ENCODE results near the gene TMTC4.

The TMTC4 gene

DNA sequence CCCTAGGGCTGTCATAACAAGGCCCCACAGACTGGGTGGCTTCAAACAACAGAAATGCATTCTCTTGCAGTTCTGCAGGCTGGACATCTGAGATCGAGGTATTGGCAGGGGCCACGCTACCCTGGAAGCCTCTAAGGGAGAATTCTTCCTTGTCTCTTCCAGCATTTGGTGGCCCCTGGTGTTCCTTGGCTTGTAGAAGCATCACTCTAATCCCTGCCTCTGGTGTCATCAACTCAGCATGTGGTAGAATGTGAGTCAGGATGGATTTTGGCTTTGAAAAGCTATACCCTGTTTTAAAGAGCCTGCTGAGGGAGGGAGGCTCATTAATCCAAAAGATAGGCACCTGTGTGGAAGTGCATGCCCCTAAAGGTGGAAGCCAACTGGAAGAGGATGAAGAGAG is 78.1 kb downstream of the TMTC4 start:
- no peak for TF ChIP-seq ZNF8 (CRISPR knock-in tag; IDR thresholded peaks at IDR 0.05)
- no peak for TF ChIP-seq TCF4 (CRISPR knock-in tag; IDR thresholded peaks at IDR 0.05; ENCODE audit: borderline replicate concordance)
- TF ChIP-seq ZC3H10 (CRISPR knock-in tag; IDR thresholded peaks at IDR 0.05) = no peak
- TF ChIP-seq, protein P1, sequence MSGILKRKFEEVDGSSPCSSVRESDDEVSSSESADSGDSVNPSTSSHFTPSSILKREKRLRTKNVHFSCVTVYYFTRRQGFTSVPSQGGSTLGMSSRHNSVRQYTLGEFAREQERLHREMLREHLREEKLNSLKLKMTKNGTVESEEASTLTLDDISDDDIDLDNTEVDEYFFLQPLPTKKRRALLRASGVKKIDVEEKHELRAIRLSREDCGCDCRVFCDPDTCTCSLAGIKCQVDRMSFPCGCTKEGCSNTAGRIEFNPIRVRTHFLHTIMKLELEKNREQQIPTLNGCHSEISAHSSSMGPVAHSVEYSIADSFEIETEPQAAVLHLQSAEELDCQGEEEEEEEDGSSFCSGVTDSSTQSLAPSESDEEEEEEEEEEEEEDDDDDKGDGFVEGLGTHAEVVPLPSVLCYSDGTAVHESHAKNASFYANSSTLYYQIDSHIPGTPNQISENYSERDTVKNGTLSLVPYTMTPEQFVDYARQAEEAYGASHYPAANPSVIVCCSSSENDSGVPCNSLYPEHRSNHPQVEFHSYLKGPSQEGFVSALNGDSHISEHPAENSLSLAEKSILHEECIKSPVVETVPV (CRISPR knock-in tag; IDR thresholded peaks at IDR 0.05) = no peak
- no peak for TF ChIP-seq ZNF70 (CRISPR knock-in tag; IDR thresholded peaks at IDR 0.05)
- no peak for TF ChIP-seq TOX (CRISPR knock-in tag; IDR thresholded peaks at IDR 0.05; ENCODE audit: borderline replicate concordance)
- TF ChIP-seq ISL1 (CRISPR knock-in tag; IDR thresholded peaks at IDR 0.05) = no peak
- no peak for TF ChIP-seq ZFP30 (CRISPR knock-in tag; IDR thresholded peaks at IDR 0.05)
- TF ChIP-seq, protein P2, sequence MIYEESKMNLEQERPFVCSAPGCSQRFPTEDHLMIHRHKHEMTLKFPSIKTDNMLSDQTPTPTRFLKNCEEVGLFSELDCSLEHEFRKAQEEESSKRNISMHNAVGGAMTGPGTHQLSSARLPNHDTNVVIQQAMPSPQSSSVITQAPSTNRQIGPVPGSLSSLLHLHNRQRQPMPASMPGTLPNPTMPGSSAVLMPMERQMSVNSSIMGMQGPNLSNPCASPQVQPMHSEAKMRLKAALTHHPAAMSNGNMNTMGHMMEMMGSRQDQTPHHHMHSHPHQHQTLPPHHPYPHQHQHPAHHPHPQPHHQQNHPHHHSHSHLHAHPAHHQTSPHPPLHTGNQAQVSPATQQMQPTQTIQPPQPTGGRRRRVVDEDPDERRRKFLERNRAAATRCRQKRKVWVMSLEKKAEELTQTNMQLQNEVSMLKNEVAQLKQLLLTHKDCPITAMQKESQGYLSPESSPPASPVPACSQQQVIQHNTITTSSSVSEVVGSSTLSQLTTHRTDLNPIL (CRISPR knock-in tag; IDR thresholded peaks at IDR 0.05; ENCODE audit: low read depth) = no peak
- no peak for TF ChIP-seq SNAI2 (CRISPR knock-in tag; IDR thresholded peaks at IDR 0.05)
- no peak for TF ChIP-seq OSR1 (CRISPR knock-in tag; IDR thresholded peaks at IDR 0.05)
- TF ChIP-seq ARNTL (CRISPR knock-in tag; IDR thresholded peaks at IDR 0.05; ENCODE audit: borderline replicate concordance, low read depth) = no peak
- no peak for TF ChIP-seq ZNF565 (CRISPR knock-in tag; conservative IDR thresholded peaks at IDR 0.05; ENCODE audit: low read depth)
- TF ChIP-seq, protein P3, sequence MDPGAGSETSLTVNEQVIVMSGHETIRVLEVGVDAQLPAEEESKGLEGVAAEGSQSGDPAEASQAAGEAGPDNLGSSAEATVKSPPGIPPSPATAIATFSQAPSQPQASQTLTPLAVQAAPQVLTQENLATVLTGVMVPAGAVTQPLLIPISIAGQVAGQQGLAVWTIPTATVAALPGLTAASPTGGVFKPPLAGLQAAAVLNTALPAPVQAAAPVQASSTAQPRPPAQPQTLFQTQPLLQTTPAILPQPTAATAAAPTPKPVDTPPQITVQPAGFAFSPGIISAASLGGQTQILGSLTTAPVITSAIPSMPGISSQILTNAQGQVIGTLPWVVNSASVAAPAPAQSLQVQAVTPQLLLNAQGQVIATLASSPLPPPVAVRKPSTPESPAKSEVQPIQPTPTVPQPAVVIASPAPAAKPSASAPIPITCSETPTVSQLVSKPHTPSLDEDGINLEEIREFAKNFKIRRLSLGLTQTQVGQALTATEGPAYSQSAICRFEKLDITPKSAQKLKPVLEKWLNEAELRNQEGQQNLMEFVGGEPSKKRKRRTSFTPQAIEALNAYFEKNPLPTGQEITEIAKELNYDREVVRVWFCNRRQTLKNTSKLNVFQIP (CRISPR knock-in tag; IDR thresholded peaks at IDR 0.05; ENCODE audit: borderline replicate concordance, low read depth) = no peak
- TF ChIP-seq ESRRG (CRISPR knock-in tag; IDR thresholded peaks at IDR 0.05) = no peak
- no peak for TF ChIP-seq GLIS3 (CRISPR knock-in tag; IDR thresholded peaks at IDR 0.05)
- TF ChIP-seq PPARA (CRISPR knock-in tag; IDR thresholded peaks at IDR 0.05; ENCODE audit: borderline replicate concordance) = no peak
- no peak for TF ChIP-seq BACH2 (CRISPR knock-in tag; IDR thresholded peaks at IDR 0.05; ENCODE audit: borderline replicate concordance)
- no peak for TF ChIP-seq CSDC2 (CRISPR knock-in tag; IDR thresholded peaks at IDR 0.05)
- no peak for TF ChIP-seq RARB (CRISPR knock-in tag; IDR thresholded peaks at IDR 0.05)

DNA sequence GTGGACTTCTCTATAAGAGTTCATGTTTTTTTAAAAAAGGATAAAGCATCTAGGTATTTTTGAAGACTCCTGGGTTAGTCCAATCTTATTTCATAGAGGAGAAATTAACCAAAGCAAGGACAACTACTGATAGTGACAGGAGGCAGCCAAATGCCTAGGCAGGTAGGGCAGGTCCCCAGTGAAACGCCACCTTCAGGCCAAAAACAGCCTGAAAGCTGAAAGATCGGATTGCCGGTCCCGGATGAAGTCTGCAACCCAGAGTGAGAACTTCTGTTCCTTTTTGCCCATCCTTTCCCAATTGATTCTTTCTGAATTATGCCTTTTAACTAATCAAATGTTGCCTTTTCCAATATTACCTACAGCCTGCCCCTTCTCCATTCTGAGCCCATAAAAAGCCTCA is 79.9 kb downstream of the TMTC4 start:
- ATAC-seq = no peak
- no peak for TF ChIP-seq SNAI2 (CRISPR knock-in tag; IDR thresholded peaks at IDR 0.05)
- no peak for TF ChIP-seq BACH2 (CRISPR knock-in tag; IDR thresholded peaks at IDR 0.05; ENCODE audit: borderline replicate concordance)
- TF ChIP-seq ARNTL (CRISPR knock-in tag; IDR thresholded peaks at IDR 0.05; ENCODE audit: borderline replicate concordance, low read depth) = no peak
- TF ChIP-seq TCF4 (CRISPR knock-in tag; IDR thresholded peaks at IDR 0.05; ENCODE audit: borderline replicate concordance) = no peak
- TF ChIP-seq ZNF565 (CRISPR knock-in tag; conservative IDR thresholded peaks at IDR 0.05; ENCODE audit: low read depth) = no peak
- no peak for TF ChIP-seq ZC3H10 (CRISPR knock-in tag; IDR thresholded peaks at IDR 0.05)
- TF ChIP-seq ISL1 (CRISPR knock-in tag; IDR thresholded peaks at IDR 0.05) = no peak
- no peak for TF ChIP-seq ZFP30 (CRISPR knock-in tag; IDR thresholded peaks at IDR 0.05)
- TF ChIP-seq, protein P4, sequence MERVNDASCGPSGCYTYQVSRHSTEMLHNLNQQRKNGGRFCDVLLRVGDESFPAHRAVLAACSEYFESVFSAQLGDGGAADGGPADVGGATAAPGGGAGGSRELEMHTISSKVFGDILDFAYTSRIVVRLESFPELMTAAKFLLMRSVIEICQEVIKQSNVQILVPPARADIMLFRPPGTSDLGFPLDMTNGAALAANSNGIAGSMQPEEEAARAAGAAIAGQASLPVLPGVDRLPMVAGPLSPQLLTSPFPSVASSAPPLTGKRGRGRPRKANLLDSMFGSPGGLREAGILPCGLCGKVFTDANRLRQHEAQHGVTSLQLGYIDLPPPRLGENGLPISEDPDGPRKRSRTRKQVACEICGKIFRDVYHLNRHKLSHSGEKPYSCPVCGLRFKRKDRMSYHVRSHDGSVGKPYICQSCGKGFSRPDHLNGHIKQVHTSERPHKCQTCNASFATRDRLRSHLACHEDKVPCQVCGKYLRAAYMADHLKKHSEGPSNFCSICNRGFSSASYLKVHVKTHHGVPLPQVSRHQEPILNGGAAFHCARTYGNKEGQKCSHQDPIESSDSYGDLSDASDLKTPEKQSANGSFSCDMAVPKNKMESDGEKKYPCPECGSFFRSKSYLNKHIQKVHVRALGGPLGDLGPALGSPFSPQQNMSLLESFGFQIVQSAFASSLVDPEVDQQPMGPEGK (CRISPR knock-in tag; IDR thresholded peaks at IDR 0.05; ENCODE audit: borderline replicate concordance) = no peak
- no peak for TF ChIP-seq TOX (CRISPR knock-in tag; IDR thresholded peaks at IDR 0.05; ENCODE audit: borderline replicate concordance)

More for the DNA sequence above, 78.1 kb downstream of the TMTC4 start:
- no peak for ATAC-seq

DNA sequence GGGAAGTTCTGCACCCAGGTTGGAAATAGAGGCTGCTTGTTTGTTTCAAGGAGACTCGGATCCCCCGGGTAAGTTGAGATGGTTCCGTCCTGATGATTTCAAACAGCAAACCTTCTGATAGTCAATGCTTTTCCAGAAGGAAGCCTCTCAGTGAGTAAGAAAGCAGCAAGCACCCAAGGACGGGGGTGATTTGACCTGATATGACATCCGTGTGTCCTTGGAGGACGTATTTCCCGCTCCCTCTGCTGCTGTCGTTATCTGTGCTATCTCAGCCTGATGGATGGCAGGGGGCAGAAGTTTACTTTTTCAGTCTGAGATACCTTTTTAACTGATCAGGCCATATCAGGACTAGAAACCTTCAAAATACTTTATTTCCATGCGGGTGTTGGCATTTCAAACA is 80.3 kb downstream of the TMTC4 start:
- no peak for ATAC-seq
- TF ChIP-seq OSR1 (CRISPR knock-in tag; IDR thresholded peaks at IDR 0.05) = no peak
- no peak for TF ChIP-seq SNAI2 (CRISPR knock-in tag; IDR thresholded peaks at IDR 0.05)
- TF ChIP-seq ZFP3 (CRISPR knock-in tag; IDR thresholded peaks at IDR 0.05) = no peak
- TF ChIP-seq PPARA (CRISPR knock-in tag; IDR thresholded peaks at IDR 0.05; ENCODE audit: borderline replicate concordance) = no peak
- no peak for TF ChIP-seq ZNF565 (CRISPR knock-in tag; conservative IDR thresholded peaks at IDR 0.05; ENCODE audit: low read depth)
- TF ChIP-seq, protein P1 (CRISPR knock-in tag; IDR thresholded peaks at IDR 0.05) = no peak
- no peak for TF ChIP-seq CSDC2 (CRISPR knock-in tag; IDR thresholded peaks at IDR 0.05)
- TF ChIP-seq TCF4 (CRISPR knock-in tag; IDR thresholded peaks at IDR 0.05; ENCODE audit: borderline replicate concordance) = no peak
- TF ChIP-seq, protein P5, sequence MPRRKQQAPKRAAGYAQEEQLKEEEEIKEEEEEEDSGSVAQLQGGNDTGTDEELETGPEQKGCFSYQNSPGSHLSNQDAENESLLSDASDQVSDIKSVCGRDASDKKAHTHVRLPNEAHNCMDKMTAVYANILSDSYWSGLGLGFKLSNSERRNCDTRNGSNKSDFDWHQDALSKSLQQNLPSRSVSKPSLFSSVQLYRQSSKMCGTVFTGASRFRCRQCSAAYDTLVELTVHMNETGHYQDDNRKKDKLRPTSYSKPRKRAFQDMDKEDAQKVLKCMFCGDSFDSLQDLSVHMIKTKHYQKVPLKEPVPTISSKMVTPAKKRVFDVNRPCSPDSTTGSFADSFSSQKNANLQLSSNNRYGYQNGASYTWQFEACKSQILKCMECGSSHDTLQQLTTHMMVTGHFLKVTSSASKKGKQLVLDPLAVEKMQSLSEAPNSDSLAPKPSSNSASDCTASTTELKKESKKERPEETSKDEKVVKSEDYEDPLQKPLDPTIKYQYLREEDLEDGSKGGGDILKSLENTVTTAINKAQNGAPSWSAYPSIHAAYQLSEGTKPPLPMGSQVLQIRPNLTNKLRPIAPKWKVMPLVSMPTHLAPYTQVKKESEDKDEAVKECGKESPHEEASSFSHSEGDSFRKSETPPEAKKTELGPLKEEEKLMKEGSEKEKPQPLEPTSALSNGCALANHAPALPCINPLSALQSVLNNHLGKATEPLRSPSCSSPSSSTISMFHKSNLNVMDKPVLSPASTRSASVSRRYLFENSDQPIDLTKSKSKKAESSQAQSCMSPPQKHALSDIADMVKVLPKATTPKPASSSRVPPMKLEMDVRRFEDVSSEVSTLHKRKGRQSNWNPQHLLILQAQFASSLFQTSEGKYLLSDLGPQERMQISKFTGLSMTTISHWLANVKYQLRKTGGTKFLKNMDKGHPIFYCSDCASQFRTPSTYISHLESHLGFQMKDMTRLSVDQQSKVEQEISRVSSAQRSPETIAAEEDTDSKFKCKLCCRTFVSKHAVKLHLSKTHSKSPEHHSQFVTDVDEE (CRISPR knock-in tag; IDR thresholded peaks at IDR 0.05) = no peak
- TF ChIP-seq ISL1 (CRISPR knock-in tag; IDR thresholded peaks at IDR 0.05) = no peak
- no peak for TF ChIP-seq ZNF8 (CRISPR knock-in tag; IDR thresholded peaks at IDR 0.05)
- no peak for TF ChIP-seq ZFP30 (CRISPR knock-in tag; IDR thresholded peaks at IDR 0.05)
- TF ChIP-seq TOX (CRISPR knock-in tag; IDR thresholded peaks at IDR 0.05; ENCODE audit: borderline replicate concordance) = no peak
- no peak for TF ChIP-seq RARB (CRISPR knock-in tag; IDR thresholded peaks at IDR 0.05)
- TF ChIP-seq, protein P2 (CRISPR knock-in tag; IDR thresholded peaks at IDR 0.05; ENCODE audit: low read depth) = no peak
- no peak for TF ChIP-seq GLIS3 (CRISPR knock-in tag; IDR thresholded peaks at IDR 0.05)
- TF ChIP-seq ARNTL (CRISPR knock-in tag; IDR thresholded peaks at IDR 0.05; ENCODE audit: borderline replicate concordance, low read depth) = no peak
- TF ChIP-seq ESRRG (CRISPR knock-in tag; IDR thresholded peaks at IDR 0.05) = no peak
